Right atrium auricular region (tissue), 2 donors: ENCODE measurements around the gene PKIB. TPM values are rescaled to one million over a fixed set of nuclear protein-coding genes. Genes with fewer than 3 reads are reported as not detected.
A peak's percentile ranks its signal among the peaks of the same experiment; 100 is the strongest.

Experiments
- DNase-seq: peaks from one replicate; pipeline ENCODE4 v3.0.0-alpha.2; 2019; ENCODE audit warnings: low spot score
- H3K27ac ChIP-seq, 2 donors: fragments of 200-600 bp; sonication (generic); 1 replicate in 1 of 2; 2 replicates in 1 of 2; pipeline ENCODE4 v1.5.1; 2016 to 2019
- H3K27me3 ChIP-seq, 2 donors: fragments of 200-600 bp; sonication (generic); one replicate each; pipeline versions ENCODE4 v1.5.1 to v1.6.0; 2017 to 2019
- H3K36me3 ChIP-seq: fragments of 200-600 bp; sonication (generic); one replicate; pipeline ENCODE4 v1.5.1; 2016
- H3K4me1 ChIP-seq, 2 donors: fragments of 200-600 bp; sonication (generic); one replicate each; pipeline versions ENCODE4 v1.5.1 to v1.6.0; 2017 to 2019
- H3K4me3 ChIP-seq, 2 donors: fragments of 200-600 bp; sonication (generic); 1 replicate in 1 of 2; 2 replicates in 1 of 2; pipeline ENCODE4 v1.5.1; 2017 to 2019; ENCODE audit warnings: mild to moderate bottlenecking in 1 of 2, moderate library complexity in 1 of 2
- H3K9me3 ChIP-seq, 2 donors: fragments of 200-600 bp; sonication (generic); one replicate each; pipeline ENCODE4 v1.5.1; 2019
- total RNA-seq, 2 donors: library from RNA; depleted of rRNA; stranded (reverse); fragments of >200 nt; gene quantifications; one replicate each; pipeline ENCODE4 v1.1.0, GENCODE V29; 2016
- TF ChIP-seq, protein P1 (sequence below), 2 donors: fragments of 200-600 bp; sonication (generic); IDR thresholded peaks; one replicate each; pipeline ENCODE4 v1.5.1; 2019; ENCODE audit warnings: antibody characterized with exemption in 2 of 2

The PKIB gene
- total RNA-seq, result not detected

GRCh38 chr6:122609881-122610689 lies at the start of gene PKIB:
TSS of gene PKIB (plus strand) at chr6:122610405. CDS start at chr6:122717795, 107,390 bp downstream.
- Histone ChIP-seq H3K4me1 (peaks cover 0 to 16% of the 10 kb centered on the region in 2 donors), H3K27ac (no peak within 1 kb of the TSS), H3K36me3 (no peaks in the 10 kb centered on the region), H3K4me3 (peak within 1 kb of the TSS; percentile 35 to 49), H3K9me3 (no peaks in the 10 kb centered on the region), H3K27me3 (no peaks in the 10 kb centered on the region)
- peak; percentile 64 for DNase-seq
- TF ChIP-seq, protein P1, sequence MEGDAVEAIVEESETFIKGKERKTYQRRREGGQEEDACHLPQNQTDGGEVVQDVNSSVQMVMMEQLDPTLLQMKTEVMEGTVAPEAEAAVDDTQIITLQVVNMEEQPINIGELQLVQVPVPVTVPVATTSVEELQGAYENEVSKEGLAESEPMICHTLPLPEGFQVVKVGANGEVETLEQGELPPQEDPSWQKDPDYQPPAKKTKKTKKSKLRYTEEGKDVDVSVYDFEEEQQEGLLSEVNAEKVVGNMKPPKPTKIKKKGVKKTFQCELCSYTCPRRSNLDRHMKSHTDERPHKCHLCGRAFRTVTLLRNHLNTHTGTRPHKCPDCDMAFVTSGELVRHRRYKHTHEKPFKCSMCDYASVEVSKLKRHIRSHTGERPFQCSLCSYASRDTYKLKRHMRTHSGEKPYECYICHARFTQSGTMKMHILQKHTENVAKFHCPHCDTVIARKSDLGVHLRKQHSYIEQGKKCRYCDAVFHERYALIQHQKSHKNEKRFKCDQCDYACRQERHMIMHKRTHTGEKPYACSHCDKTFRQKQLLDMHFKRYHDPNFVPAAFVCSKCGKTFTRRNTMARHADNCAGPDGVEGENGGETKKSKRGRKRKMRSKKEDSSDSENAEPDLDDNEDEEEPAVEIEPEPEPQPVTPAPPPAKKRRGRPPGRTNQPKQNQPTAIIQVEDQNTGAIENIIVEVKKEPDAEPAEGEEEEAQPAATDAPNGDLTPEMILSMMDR (IDR thresholded peaks at IDR 0.05), result peak in 1 of 2 donors; percentile 33

DNA sequence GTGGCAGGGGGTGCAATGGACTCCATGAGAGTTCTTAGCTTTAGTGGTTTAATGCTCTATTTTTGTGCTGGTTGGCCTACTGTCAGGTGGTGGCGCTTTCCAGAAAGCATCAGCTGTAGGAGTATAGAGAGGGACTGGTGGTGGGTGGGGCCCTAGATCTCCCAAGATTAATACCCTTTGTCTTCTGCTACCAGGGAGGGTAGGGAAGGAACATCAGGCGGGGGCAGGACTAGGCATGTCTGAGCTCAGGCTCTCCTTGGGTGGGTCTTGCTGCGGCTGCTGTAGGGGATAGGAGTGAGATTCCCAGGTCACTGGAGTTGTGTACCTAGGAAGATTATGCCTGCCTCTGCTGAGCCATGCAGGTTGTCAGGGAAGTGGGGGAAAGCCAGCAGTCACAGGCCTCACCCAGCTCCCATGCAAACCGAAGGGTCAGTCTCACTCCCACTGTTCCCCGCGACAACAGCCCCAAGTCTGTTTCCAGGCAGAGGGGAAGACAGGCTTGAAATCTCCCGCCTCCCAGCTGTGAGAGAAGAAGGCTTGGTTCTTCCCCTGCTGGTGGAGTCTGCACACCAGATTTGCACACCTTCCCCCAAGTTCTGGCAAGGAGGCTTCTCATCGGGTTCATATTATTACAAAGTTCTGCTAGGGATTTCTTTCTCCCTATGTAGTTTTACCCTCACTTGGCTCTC lies 46.7 kb upstream of the PKIB start:
- Histone ChIP-seq H3K4me1 (no peaks in the 10 kb centered on the region), H3K9me3 (no peaks in the 10 kb centered on the region), H3K27ac (no peak overlapping the region), H3K4me3 (no peak overlapping the region), H3K27me3 (no peaks in the 10 kb centered on the region), H3K36me3 (no peaks in the 10 kb centered on the region)
- TF ChIP-seq, protein P1 (IDR thresholded peaks at IDR 0.05), result no peak
- DNase-seq, result no peak

- H3K4me3 ChIP-seq, result no peak overlapping the region
- no peak overlapping the region for H3K27ac ChIP-seq
- TF ChIP-seq, protein P1 (IDR thresholded peaks at IDR 0.05), result no peak
- no peaks in the 10 kb centered on the region for H3K36me3 ChIP-seq
- H3K4me1 ChIP-seq, result no peaks in the 10 kb centered on the region
- no peaks in the 10 kb centered on the region for H3K27me3 ChIP-seq
- no peaks in the 10 kb centered on the region for H3K9me3 ChIP-seq
- DNase-seq, result no peak
Observed at GRCh38 chr6:122564230-122564629, 46.0 kb upstream of the PKIB start.

GRCh38 chr6:122565708-122566107 lies 44.5 kb upstream of the PKIB start:
- no peaks in the 10 kb centered on the region for H3K4me1 ChIP-seq
- H3K36me3 ChIP-seq, result no peaks in the 10 kb centered on the region
- no peaks in the 10 kb centered on the region for H3K9me3 ChIP-seq
- no peak for DNase-seq
- H3K27me3 ChIP-seq, result no peaks in the 10 kb centered on the region
- H3K4me3 ChIP-seq, result no peak overlapping the region
- TF ChIP-seq, protein P1 (IDR thresholded peaks at IDR 0.05), result no peak
- H3K27ac ChIP-seq, result no peak overlapping the region

- Histone ChIP-seq H3K27me3 (no peaks in the 10 kb centered on the region), H3K4me3 (no peak overlapping the region), H3K9me3 (no peaks in the 10 kb centered on the region), H3K36me3 (no peaks in the 10 kb centered on the region), H3K4me1 (no peaks in the 10 kb centered on the region), H3K27ac (no peak overlapping the region)
- DNase-seq, result no peak
- TF ChIP-seq, protein P1 (IDR thresholded peaks at IDR 0.05), result no peak
Observed at GRCh38 chr6:122567034-122567433, 43.2 kb upstream of the PKIB start.
